SK-N-SH treated with all-trans-retinoic acid at 6 μM for 48 hours (cell line): ENCODE data around the gene TMC7.
"Not testable (repeated sequence)": the region's sequence is repeated elsewhere in the genome, so short reads cannot be mapped to it uniquely, and the experiment has no call there.

Experiments
- ATAC-seq: fragments of 200-7000 bp; cut with Tn5 transposase; 3 replicates; pipeline ENCODE4 v1.9.1; 2020; ENCODE audit warnings: mild to moderate bottlenecking, moderate library complexity
- ARNTL ChIP-seq: fragments of 450-650 bp; formaldehyde crosslinking; IDR thresholded peaks from 2 replicates; pipeline ENCODE4 v1.5.0; 2020; ENCODE audit warnings: low read depth, mild to moderate bottlenecking, moderate library complexity, borderline replicate concordance
- CSDC2 ChIP-seq: fragments of 250-450 bp; sonication (Bioruptor Pico); IDR thresholded peaks from 2 replicates; pipeline ENCODE4 v1.5.0; 2020; ENCODE audit warnings: mild to moderate bottlenecking, moderate library complexity
- ESRRG ChIP-seq: fragments of 250-450 bp; sonication (Bioruptor Pico); IDR thresholded peaks from 2 replicates; pipeline ENCODE4 v1.6.1; 2021; ENCODE audit warnings: mild to moderate bottlenecking
- GLIS3 ChIP-seq: fragments of 250-450 bp; sonication (Bioruptor Pico); IDR thresholded peaks from 2 replicates; pipeline ENCODE4 v1.5.0; 2020; ENCODE audit warnings: mild to moderate bottlenecking, moderate library complexity
- ISL1 ChIP-seq: fragments of 250-450 bp; sonication (Bioruptor Pico); IDR thresholded peaks from 2 replicates; pipeline ENCODE4 v2.1.2; 2022; ENCODE audit warnings: mild to moderate bottlenecking, moderate library complexity
- OSR1 ChIP-seq: fragments of 250-450 bp; sonication (Bioruptor Pico); IDR thresholded peaks from 2 replicates; pipeline ENCODE4 v1.8.0; 2022; ENCODE audit warnings: moderate library complexity, mild to moderate bottlenecking, inconsistent platforms
- PATZ1 ChIP-seq: fragments of 250-450 bp; sonication (Bioruptor Pico); IDR thresholded peaks from 2 replicates; pipeline ENCODE4 v1.8.0; 2020; ENCODE audit warnings: mild to moderate bottlenecking, moderate library complexity, borderline replicate concordance
- POU6F1 ChIP-seq: fragments of 250-450 bp; sonication (Bioruptor Pico); IDR thresholded peaks from 2 replicates; pipeline ENCODE4 v1.8.0; 2021; ENCODE audit warnings: low read depth, mild to moderate bottlenecking, moderate library complexity, borderline replicate concordance
- PPARA ChIP-seq: fragments of 250-450 bp; sonication (Bioruptor Pico); IDR thresholded peaks from 2 replicates; pipeline ENCODE4 v1.5.0; 2020; ENCODE audit warnings: mild to moderate bottlenecking, borderline replicate concordance
- TCF4 ChIP-seq: fragments of 250-450 bp; sonication (Bioruptor Pico); IDR thresholded peaks from 2 replicates; pipeline ENCODE4 v1.8.0; 2021; ENCODE audit warnings: mild to moderate bottlenecking, moderate library complexity, borderline replicate concordance
- ZC3H10 ChIP-seq: fragments of 250-450 bp; sonication (Bioruptor Pico); IDR thresholded peaks from 2 replicates; pipeline ENCODE4 v1.5.1; 2021; ENCODE audit warnings: mild to moderate bottlenecking, moderate library complexity
- ZFP3 ChIP-seq: fragments of 250-450 bp; sonication (Bioruptor Pico); IDR thresholded peaks from 2 replicates; pipeline ENCODE4 v1.5.0; 2020; ENCODE audit warnings: mild to moderate bottlenecking, moderate library complexity
- ZNF565 ChIP-seq: fragments of 450-650 bp; formaldehyde crosslinking; conservative IDR thresholded peaks from 2 replicates; pipeline ENCODE4 v1.5.0; 2020; ENCODE audit warnings: low read depth, mild to moderate bottlenecking, moderate library complexity
- ZNF70 ChIP-seq: fragments of 450-650 bp; formaldehyde crosslinking; IDR thresholded peaks from 2 replicates; pipeline ENCODE4 v1.5.0; 2020; ENCODE audit warnings: mild to moderate bottlenecking, moderate library complexity
- ZNF8 ChIP-seq: fragments of 450-650 bp; formaldehyde crosslinking; IDR thresholded peaks from 2 replicates; pipeline ENCODE4 v1.5.0; 2020; ENCODE audit warnings: mild to moderate bottlenecking, moderate library complexity
- TF ChIP-seq, protein P1 (sequence below): fragments of 250-450 bp; sonication (Bioruptor Pico); IDR thresholded peaks from 2 replicates; pipeline ENCODE4 v1.5.1; 2021; ENCODE audit warnings: mild to moderate bottlenecking, moderate library complexity
- TF ChIP-seq, protein P2 (sequence below): fragments of 250-450 bp; sonication (Bioruptor Pico); IDR thresholded peaks from 2 replicates; pipeline ENCODE4 v1.5.1; 2020; ENCODE audit warnings: low read depth, mild to moderate bottlenecking, moderate library complexity
- TF ChIP-seq, protein P3 (sequence below): fragments of 250-450 bp; sonication (Bioruptor Pico); IDR thresholded peaks from 2 replicates; pipeline ENCODE4 v1.5.0; 2020; ENCODE audit warnings: mild to moderate bottlenecking, moderate library complexity

TMC7 gene

GRCh38 chr16:18950469-18951185 lies 33.1 kb upstream of the TMC7 start:
- TF ChIP-seq PATZ1 (CRISPR knock-in tag) = no peak
- no peak for TF ChIP-seq TCF4 (CRISPR knock-in tag)
- TF ChIP-seq ISL1 (CRISPR knock-in tag) = no peak
- TF ChIP-seq ZC3H10 (CRISPR knock-in tag) = no peak
- TF ChIP-seq CSDC2 (CRISPR knock-in tag) = no peak
- TF ChIP-seq ZNF565 (CRISPR knock-in tag) = no peak
- TF ChIP-seq POU6F1 = no peak
- no peak for TF ChIP-seq ESRRG (CRISPR knock-in tag)
- TF ChIP-seq GLIS3 (CRISPR knock-in tag) = no peak
- TF ChIP-seq PPARA = no peak
- TF ChIP-seq, protein P1, sequence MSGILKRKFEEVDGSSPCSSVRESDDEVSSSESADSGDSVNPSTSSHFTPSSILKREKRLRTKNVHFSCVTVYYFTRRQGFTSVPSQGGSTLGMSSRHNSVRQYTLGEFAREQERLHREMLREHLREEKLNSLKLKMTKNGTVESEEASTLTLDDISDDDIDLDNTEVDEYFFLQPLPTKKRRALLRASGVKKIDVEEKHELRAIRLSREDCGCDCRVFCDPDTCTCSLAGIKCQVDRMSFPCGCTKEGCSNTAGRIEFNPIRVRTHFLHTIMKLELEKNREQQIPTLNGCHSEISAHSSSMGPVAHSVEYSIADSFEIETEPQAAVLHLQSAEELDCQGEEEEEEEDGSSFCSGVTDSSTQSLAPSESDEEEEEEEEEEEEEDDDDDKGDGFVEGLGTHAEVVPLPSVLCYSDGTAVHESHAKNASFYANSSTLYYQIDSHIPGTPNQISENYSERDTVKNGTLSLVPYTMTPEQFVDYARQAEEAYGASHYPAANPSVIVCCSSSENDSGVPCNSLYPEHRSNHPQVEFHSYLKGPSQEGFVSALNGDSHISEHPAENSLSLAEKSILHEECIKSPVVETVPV (CRISPR knock-in tag) = no peak
- TF ChIP-seq ARNTL (CRISPR knock-in tag) = no peak
- no peak for TF ChIP-seq ZNF8 (CRISPR knock-in tag)
- TF ChIP-seq ZFP3 (CRISPR knock-in tag) = no peak
- ATAC-seq = no peak

DNA sequence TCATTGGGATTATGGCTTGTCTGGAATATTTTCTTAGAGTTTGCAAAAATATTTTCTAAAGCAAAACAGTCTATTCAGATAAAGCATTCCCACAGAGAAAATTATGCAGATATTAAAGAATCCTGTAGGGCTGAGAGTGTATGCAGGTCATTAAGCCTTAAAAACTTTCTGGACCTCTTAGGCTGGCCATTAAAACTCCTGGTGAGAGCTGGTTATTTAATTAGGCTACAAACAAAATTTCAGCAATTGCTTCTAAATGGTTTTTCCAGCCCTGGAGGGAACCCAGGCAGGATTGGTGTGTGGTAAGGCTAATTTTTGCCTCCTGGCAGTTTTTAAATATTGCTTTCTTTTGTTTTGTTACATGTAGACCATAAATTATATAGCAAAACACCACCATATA lies 30.2 kb upstream of the TMC7 start:
- no peak for TF ChIP-seq TCF4 (CRISPR knock-in tag)
- TF ChIP-seq, protein P2, sequence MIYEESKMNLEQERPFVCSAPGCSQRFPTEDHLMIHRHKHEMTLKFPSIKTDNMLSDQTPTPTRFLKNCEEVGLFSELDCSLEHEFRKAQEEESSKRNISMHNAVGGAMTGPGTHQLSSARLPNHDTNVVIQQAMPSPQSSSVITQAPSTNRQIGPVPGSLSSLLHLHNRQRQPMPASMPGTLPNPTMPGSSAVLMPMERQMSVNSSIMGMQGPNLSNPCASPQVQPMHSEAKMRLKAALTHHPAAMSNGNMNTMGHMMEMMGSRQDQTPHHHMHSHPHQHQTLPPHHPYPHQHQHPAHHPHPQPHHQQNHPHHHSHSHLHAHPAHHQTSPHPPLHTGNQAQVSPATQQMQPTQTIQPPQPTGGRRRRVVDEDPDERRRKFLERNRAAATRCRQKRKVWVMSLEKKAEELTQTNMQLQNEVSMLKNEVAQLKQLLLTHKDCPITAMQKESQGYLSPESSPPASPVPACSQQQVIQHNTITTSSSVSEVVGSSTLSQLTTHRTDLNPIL (CRISPR knock-in tag) = no peak
- TF ChIP-seq ZNF565 (CRISPR knock-in tag) = no peak
- TF ChIP-seq, protein P3, sequence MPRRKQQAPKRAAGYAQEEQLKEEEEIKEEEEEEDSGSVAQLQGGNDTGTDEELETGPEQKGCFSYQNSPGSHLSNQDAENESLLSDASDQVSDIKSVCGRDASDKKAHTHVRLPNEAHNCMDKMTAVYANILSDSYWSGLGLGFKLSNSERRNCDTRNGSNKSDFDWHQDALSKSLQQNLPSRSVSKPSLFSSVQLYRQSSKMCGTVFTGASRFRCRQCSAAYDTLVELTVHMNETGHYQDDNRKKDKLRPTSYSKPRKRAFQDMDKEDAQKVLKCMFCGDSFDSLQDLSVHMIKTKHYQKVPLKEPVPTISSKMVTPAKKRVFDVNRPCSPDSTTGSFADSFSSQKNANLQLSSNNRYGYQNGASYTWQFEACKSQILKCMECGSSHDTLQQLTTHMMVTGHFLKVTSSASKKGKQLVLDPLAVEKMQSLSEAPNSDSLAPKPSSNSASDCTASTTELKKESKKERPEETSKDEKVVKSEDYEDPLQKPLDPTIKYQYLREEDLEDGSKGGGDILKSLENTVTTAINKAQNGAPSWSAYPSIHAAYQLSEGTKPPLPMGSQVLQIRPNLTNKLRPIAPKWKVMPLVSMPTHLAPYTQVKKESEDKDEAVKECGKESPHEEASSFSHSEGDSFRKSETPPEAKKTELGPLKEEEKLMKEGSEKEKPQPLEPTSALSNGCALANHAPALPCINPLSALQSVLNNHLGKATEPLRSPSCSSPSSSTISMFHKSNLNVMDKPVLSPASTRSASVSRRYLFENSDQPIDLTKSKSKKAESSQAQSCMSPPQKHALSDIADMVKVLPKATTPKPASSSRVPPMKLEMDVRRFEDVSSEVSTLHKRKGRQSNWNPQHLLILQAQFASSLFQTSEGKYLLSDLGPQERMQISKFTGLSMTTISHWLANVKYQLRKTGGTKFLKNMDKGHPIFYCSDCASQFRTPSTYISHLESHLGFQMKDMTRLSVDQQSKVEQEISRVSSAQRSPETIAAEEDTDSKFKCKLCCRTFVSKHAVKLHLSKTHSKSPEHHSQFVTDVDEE (CRISPR knock-in tag) = no peak
- no peak for TF ChIP-seq POU6F1
- no peak for TF ChIP-seq ISL1 (CRISPR knock-in tag)
- no peak for TF ChIP-seq ZNF8 (CRISPR knock-in tag)
- no peak for TF ChIP-seq ZNF70 (CRISPR knock-in tag)
- no peak for TF ChIP-seq PPARA
- TF ChIP-seq OSR1 (CRISPR knock-in tag) = no peak
- no peak for TF ChIP-seq ESRRG (CRISPR knock-in tag)
- no peak for TF ChIP-seq ARNTL (CRISPR knock-in tag)
- TF ChIP-seq, all 23 proteins: peak for 0
- no peak for ATAC-seq

DNA sequence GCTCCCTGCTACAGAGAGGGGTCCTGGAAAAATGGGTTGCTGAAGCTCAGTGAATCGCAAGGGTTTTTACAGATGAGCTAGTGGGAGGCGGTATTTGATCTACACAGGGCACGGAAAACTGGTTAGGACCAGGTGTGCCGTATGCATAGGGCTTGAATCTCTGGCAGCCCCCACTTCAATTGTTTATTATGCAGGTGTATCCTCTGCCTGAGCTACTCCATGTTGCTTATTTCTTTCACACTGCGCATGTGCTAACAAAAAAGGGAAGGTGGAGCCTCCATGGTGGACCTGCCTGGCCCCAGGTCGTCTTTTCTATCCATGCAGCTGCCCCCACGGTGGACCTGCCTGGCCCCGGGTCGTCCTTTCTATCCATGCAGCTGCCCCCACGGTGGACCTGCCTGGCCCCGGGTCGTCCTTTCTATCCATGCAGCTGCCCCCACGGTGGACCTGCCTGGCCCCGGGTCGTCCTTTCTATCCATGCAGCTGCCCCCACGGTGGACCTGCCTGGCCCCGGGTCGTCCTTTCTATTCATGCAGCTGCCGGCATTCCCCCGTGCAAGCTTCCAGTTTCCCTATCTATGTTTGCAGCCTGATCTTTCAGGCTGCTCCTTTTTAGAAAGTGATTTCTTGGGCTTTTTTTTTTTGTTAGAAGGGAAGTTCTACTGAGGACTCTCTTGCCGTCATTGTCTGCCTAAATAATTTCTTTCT lies 27.7 kb upstream of the TMC7 start:
- not testable (repeated sequence) for ATAC-seq

DNA sequence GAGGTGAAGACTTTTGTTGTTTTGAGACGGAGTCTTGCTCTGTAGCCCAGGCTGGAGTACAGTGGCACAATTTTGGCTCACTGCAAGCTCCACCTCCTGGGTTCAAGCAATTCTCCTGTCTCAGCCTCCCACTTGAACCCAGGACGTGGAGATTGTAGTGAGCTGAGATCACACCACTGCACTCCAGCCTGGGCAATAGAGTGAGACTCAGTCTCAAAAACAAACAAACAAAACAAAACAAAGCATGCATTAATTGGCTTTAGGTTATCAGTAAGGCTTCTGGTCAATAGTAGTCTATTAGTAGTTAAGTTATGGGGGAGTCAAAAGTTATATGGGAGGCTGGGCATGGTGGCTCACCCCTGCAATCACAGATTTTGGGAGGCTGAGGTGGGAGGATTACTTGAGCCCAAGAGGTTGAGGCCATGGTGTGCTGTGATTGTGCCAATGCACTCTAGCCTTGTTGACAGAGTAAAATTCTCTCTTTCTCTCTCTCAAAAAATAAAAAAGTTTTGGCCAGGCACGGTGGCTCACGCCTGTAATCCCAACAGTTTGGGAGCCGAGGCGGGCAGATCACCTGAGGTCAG lies 27.0 kb upstream of the TMC7 start:
- not testable (repeated sequence) for ATAC-seq
